ENCODE measurements around the gene DGKG.

DGKG gene

DNA sequence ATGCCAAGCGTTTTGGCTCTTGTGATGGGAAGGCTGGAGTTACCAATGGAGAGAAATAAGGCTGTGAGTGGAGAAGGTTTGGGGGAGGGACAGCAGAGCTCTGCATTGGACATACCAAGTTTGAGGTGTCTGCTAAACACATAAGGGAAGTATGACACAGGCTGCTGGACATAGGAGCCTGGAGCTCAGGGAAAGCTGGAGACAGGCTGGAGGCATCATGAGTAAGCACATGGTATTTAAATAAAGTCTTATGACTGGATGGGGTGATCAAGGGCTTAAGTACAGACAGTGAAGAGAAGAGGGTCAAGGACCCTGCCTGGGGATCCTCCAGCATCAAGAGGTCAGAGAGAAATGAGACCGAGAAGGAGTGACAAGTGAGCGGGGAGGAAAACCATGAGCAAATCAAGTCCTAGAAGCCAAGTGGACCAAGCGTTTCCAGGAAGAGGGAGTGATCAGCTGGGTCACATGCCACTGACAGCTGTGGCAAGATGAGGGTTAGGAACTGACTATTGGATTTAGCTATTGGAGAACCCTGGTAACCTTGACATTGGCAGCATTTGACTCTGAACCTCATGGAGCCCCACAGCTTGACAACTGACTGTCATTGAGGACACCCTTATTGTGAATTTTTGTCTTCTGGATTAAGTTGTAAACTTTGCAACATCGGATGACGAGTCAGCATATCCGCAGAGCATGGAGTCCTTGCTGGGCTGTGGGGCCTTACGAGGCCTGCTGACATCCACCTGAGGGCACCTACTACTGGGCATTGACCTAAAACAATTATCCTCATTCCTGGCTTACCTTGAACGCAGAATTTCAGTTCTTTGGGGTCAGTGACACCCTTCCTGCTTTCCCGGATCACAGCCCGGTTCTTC, 174.4 kb downstream of the DGKG start:
- H3K27ac Mint-ChIP-seq, result no peak overlapping the region
- H3K4me1 Mint-ChIP-seq, result peaks cover 3% of the 10 kb centered on the region
- H3K36me3 Mint-ChIP-seq (ENCODE audit: low read depth), result no peaks in the 10 kb centered on the region
- TF ChIP-seq, protein P1, sequence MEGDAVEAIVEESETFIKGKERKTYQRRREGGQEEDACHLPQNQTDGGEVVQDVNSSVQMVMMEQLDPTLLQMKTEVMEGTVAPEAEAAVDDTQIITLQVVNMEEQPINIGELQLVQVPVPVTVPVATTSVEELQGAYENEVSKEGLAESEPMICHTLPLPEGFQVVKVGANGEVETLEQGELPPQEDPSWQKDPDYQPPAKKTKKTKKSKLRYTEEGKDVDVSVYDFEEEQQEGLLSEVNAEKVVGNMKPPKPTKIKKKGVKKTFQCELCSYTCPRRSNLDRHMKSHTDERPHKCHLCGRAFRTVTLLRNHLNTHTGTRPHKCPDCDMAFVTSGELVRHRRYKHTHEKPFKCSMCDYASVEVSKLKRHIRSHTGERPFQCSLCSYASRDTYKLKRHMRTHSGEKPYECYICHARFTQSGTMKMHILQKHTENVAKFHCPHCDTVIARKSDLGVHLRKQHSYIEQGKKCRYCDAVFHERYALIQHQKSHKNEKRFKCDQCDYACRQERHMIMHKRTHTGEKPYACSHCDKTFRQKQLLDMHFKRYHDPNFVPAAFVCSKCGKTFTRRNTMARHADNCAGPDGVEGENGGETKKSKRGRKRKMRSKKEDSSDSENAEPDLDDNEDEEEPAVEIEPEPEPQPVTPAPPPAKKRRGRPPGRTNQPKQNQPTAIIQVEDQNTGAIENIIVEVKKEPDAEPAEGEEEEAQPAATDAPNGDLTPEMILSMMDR (IDR thresholded peaks at IDR 0.05; ENCODE audit: unreplicated experiment in 3 of 3), result no peak
- peaks cover 21% of the 10 kb centered on the region for H3K27me3 Mint-ChIP-seq (ENCODE audit: low read depth)
- H3K4me3 Mint-ChIP-seq, result no peak overlapping the region
- no peaks in the 10 kb centered on the region for H3K9me3 Mint-ChIP-seq

DNA sequence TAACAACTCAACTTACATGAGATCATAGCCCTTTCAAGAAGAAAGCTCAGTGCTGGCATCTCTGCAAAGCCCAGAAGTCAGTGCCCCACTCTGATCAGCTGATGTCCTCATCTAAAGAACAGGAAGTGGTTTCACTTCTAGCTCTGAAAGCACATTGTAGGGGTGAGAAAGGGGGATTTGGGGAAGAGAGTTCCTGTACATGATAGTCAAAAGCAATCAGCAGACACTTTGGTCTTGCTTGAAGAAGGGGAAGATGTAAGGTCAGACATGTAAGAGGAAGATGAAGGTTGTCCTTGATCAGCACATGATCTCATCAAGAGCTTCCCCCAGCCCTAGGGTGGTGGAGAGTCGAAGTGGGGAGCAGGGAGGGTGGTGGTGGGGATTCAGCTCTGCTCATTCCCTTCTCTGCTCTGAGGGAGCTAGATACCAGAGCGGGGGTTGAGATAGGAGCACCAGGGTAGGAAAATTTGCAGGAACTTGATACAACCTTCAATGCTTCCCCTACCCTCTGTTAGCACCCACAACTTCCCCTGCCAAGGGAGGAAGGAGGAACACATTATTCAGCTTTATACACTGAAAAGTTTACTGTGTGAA, 176.7 kb downstream of the DGKG start:
- H3K36me3 Mint-ChIP-seq (ENCODE audit: low read depth), result no peaks in the 10 kb centered on the region
- TF ChIP-seq, protein P1 (IDR thresholded peaks at IDR 0.05; ENCODE audit: unreplicated experiment in 3 of 3), result no peak
- no peak overlapping the region for H3K27ac Mint-ChIP-seq
- H3K9me3 Mint-ChIP-seq, result no peaks in the 10 kb centered on the region
- H3K27me3 Mint-ChIP-seq (ENCODE audit: low read depth), result peaks cover 21% of the 10 kb centered on the region
- no peak overlapping the region for H3K4me3 Mint-ChIP-seq
- peaks cover 4% of the 10 kb centered on the region for H3K4me1 Mint-ChIP-seq

DNA sequence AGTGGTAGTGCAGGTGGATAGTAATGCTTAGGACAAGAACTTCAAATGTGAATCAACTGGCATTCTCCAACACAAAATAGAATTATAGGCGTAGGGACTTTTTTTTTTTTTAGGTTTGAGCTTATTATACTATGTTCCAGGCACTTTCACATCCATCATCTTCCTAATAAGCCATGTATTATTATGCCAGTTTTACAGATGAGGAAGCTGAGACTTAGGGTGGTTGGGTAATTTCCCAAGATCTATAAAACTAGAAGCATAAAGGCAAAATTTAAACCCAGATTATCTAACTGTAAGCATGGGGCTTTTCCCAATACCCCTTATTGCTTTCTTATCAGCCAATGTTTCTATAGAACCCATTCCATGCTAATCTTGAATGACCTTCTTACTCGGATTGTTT, 178.0 kb downstream of the DGKG start:
- Mint-ChIP-seq H3K27ac (no peak overlapping the region), H3K27me3 (ENCODE audit: low read depth) (peaks cover 21% of the 10 kb centered on the region), H3K4me3 (no peak overlapping the region), H3K9me3 (no peaks in the 10 kb centered on the region), H3K36me3 (ENCODE audit: low read depth) (no peaks in the 10 kb centered on the region), H3K4me1 (peaks cover 4% of the 10 kb centered on the region)
- TF ChIP-seq, protein P1 (IDR thresholded peaks at IDR 0.05; ENCODE audit: unreplicated experiment in 3 of 3), result no peak

DNA sequence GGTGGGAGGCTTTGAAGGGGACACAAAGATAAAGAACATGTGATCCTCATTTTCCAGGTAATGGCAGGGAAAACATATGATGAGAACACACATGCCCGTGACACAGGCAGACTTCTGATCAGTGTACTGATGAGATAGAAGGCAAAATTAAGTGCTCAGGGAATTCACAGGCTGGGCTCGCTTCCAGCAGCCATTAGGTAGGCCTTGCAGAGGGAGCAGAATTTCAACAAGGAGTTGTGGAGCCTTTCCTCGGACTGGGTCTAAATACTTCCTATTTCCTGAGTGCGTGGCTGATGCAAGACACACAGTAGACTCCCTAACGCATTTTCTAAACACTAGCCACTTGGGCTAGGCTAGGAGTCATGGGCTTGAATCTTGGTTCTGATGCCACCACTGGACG, 179.2 kb downstream of the DGKG start:
- Mint-ChIP-seq H3K36me3 (ENCODE audit: low read depth) (no peaks in the 10 kb centered on the region), H3K9me3 (no peaks in the 10 kb centered on the region), H3K27ac (no peak overlapping the region), H3K4me3 (no peak overlapping the region), H3K27me3 (ENCODE audit: low read depth) (peaks cover 20% of the 10 kb centered on the region), H3K4me1 (peaks cover 4% of the 10 kb centered on the region)
- TF ChIP-seq, protein P1 (IDR thresholded peaks at IDR 0.05; ENCODE audit: unreplicated experiment in 3 of 3), result no peak

DNA sequence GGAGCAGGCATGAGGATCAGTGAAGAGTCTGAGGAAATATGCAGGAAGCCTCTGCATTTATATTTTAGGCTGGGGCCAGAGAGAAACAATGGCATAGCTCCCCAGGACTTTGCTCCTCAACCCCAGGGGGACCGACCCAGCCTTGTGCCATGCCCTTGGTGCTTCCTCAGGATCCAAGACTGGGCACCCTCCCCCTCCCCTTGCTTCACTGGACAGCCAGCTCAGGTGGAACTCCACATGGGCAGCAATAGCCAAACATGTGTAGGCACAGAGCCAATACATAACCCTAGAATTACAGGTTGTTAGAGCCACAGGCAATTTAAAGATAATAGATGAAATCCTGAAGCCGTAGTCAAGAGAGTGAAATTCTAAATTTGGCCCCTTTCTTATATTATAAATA, 180.1 kb downstream of the DGKG start:
- peaks cover 14% of the 10 kb centered on the region for H3K27me3 Mint-ChIP-seq (ENCODE audit: low read depth)

More for the DNA sequence above, 180.1 kb downstream of the DGKG start:
- no peak overlapping the region for H3K4me3 Mint-ChIP-seq
- H3K27ac Mint-ChIP-seq, result no peak overlapping the region
- peaks cover 4% of the 10 kb centered on the region for H3K4me1 Mint-ChIP-seq
- TF ChIP-seq, protein P1 (IDR thresholded peaks at IDR 0.05; ENCODE audit: unreplicated experiment in 3 of 3), result no peak
- H3K9me3 Mint-ChIP-seq, result no peaks in the 10 kb centered on the region
- H3K36me3 Mint-ChIP-seq (ENCODE audit: low read depth), result no peaks in the 10 kb centered on the region

Data from nephron (organoid).